Measurements from ENCODE around the gene TIAM2.

- TF ChIP-seq CTCF (IDR thresholded peaks at IDR 0.05), result no peak
- TF ChIP-seq POLR2A (IDR thresholded peaks at IDR 0.05), result no peak
Observed at GRCh38 chr6:155250701-155251381, 255.7 kb downstream of the TIAM2 start.

Measured in adrenal gland (tissue), 5 donors.